Measurements from ENCODE around the gene APOBEC3H.

DNA sequence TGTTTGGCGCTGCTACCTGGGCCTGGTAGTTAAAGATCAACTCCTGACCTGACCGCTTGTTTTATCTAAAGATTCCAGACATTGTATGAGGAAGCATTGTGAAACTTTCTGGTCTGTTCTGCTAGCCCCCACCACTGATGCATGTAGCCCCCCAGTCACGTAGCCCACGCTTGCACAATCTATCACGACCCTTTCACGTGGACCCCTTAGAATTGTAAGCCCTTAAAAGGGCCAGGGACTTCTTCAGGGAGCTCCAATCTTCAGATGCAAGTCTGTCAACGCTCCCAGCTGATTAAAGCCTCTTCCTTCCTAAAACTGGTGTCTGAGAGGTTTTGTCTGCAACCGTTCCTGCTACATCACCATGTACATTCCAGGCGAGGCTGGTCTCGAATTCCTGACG lies 41.4 kb upstream of the APOBEC3H start:
- TF ChIP-seq POLR2A (IDR thresholded peaks at IDR 0.05; ENCODE audit: low read depth, low read length) (no peak), EZH2 (IDR thresholded peaks at IDR 0.05; ENCODE audit: borderline replicate concordance, low read depth, low read length, severe bottlenecking) (no peak), POLR2AphosphoS5 (IDR thresholded peaks at IDR 0.05; ENCODE audit: insufficient read depth, low read depth, low read length) (no peak), FOS (IDR thresholded peaks at IDR 0.05; ENCODE audit: borderline replicate concordance, insufficient read depth, low read length) (no peak), MYC (IDR thresholded peaks at IDR 0.05; ENCODE audit: low read depth, low read length) (no peak)
- TF ChIP-seq, protein P1, sequence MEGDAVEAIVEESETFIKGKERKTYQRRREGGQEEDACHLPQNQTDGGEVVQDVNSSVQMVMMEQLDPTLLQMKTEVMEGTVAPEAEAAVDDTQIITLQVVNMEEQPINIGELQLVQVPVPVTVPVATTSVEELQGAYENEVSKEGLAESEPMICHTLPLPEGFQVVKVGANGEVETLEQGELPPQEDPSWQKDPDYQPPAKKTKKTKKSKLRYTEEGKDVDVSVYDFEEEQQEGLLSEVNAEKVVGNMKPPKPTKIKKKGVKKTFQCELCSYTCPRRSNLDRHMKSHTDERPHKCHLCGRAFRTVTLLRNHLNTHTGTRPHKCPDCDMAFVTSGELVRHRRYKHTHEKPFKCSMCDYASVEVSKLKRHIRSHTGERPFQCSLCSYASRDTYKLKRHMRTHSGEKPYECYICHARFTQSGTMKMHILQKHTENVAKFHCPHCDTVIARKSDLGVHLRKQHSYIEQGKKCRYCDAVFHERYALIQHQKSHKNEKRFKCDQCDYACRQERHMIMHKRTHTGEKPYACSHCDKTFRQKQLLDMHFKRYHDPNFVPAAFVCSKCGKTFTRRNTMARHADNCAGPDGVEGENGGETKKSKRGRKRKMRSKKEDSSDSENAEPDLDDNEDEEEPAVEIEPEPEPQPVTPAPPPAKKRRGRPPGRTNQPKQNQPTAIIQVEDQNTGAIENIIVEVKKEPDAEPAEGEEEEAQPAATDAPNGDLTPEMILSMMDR (IDR thresholded peaks at IDR 0.05; ENCODE audit: extremely low read depth in 1 of 2, insufficient read depth in 1 of 2, low read depth in 1 of 2, low read length in 2 of 2) = no peak
- TF ChIP-seq, protein P2, sequence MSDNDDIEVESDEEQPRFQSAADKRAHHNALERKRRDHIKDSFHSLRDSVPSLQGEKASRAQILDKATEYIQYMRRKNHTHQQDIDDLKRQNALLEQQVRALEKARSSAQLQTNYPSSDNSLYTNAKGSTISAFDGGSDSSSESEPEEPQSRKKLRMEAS (IDR thresholded peaks at IDR 0.05; ENCODE audit: insufficient read depth, insufficient read length) = no peak
